Sigmoid colon (tissue), 7 donors: ENCODE results near the gene ITIH4. TPM values are rescaled to one million over a fixed set of nuclear protein-coding genes. Genes with fewer than 3 reads are reported as not detected.

Experiments
- DNase-seq: peaks from one replicate; pipeline ENCODE4 v3.0.0-alpha.2; 2019
- H3K27ac ChIP-seq, 4 donors: fragments of 200-600 bp; sonication (generic); one replicate each; pipeline ENCODE4 v1.5.1; 2016 to 2019; ENCODE audit warnings: mild to moderate bottlenecking in 1 of 4
- H3K27me3 ChIP-seq, 3 donors: fragments of 200-600 bp; sonication (generic); one replicate each; pipeline ENCODE4 v1.5.1; 2019; ENCODE audit warnings: mild to moderate bottlenecking in 1 of 3
- H3K36me3 ChIP-seq, 4 donors: fragments of 200-600 bp; sonication (generic); one replicate each; pipeline ENCODE4 v1.5.1; 2016 to 2019
- H3K4me1 ChIP-seq, 4 donors: fragments of 200-600 bp; sonication (generic); one replicate each; pipeline ENCODE4 v1.5.1; 2017 to 2019
- H3K4me3 ChIP-seq, 4 donors: fragments of 200-600 bp; sonication (generic); one replicate each; pipeline ENCODE4 v1.5.1; 2017 to 2019; ENCODE audit warnings: mild to moderate bottlenecking in 2 of 4, moderate library complexity in 1 of 4
- H3K9me3 ChIP-seq, 4 donors: fragments of 200-600 bp in 3 of 4; sonication (generic) in 3 of 4; one replicate each; pipeline versions ENCODE4 v1.5.1 to v1.6.1; 2013 to 2019
- EP300 ChIP-seq, 4 donors: sonication (generic); formaldehyde crosslinking; IDR thresholded peaks; one replicate each; pipeline ENCODE4 v1.6.1; 2017; ENCODE audit warnings: antibody characterized with exemption in 4 of 4
- POLR2A ChIP-seq, 2 donors: fragments of 450-650 bp; IDR thresholded peaks; one replicate each; pipeline ENCODE4 v1.6.1; 2016; ENCODE audit warnings: antibody characterized with exemption in 2 of 2, mild to moderate bottlenecking in 2 of 2, moderate library complexity in 2 of 2
- POLR2AphosphoS5 ChIP-seq, 4 donors: sonication (generic); formaldehyde crosslinking; IDR thresholded peaks; one replicate each; pipeline ENCODE4 v1.6.1; 2017; ENCODE audit warnings: antibody characterized with exemption in 4 of 4
- WGBS, 2 donors: extraction: QIAGEN DNeasy Blood & Tissue Kit; methylation state at CpG; one replicate each; pipeline ENCODE4 v1.1.7; 2013; 5-methylcytosine and 5-hydroxymethylcytosine counted together
- intact Hi-C: fragments of 100-400 bp; cut with DNase I; formaldehyde crosslinking; loops from one replicate; pipeline ENCODE4 v1.15.1; 2023
- polyA plus RNA-seq, 3 donors: library from polyadenylated mRNA; stranded (reverse); fragments of 200-250 nt; gene quantifications; one replicate each; pipeline ENCODE4 v1.2.3, GENCODE V29; 2013
- total RNA-seq, 4 donors: library from RNA; depleted of rRNA; stranded (reverse); fragments of >200 nt; gene quantifications; one replicate each; pipeline ENCODE4 v1.1.0, GENCODE V29; 2016
- TF ChIP-seq, protein P1 (sequence below), 4 experiments: fragments of 450-650 bp in 3 of 4; fragments of 200-600 bp in 1 of 4; IDR thresholded peaks; one replicate each; pipeline ENCODE4 v1.5.1; 2016 to 2019; ENCODE audit warnings: antibody characterized with exemption in 4 of 4, mild to moderate bottlenecking in 3 of 4, moderate library complexity in 2 of 4
- donor health status: healthy with polysubstance abuse.
- donor health status: Bipolar disorder and iron deficiency.
- donor health status: healthy.

The ITIH4 gene
- total and polyA plus RNA-seq, 7 donors: 2.5 to 12.2 (median 5.6) TPM; not detected in 2

DNA sequence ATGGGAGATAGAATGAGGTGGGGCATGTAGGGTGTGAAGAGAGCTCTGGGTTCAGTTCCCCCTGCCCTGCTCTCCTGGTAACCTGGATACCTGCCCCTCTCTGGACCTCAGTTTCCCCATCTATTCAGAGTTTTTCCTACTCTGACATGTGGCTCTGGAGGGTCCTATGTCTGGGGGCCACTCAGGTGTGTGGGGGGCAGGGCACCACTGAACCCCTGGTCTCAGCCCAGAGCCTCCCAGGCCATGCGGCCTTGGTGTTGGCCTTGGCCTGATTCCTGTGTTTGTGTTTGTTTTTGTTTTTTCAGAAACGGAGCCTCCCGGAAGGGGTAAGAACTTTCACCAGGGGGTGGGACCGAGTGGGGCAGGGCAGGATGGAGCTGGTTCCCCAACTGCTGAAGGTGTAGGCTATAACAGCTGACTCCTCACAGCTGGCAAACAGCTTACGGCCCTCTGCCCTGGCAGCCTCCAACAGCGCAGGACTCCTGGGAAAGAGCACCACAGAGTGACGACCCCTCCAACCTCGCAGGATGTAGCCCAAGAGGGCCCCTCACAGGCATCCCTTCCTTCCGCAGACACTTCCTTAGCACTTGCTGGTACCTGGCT, 35.1 kb downstream of the ITIH4 start:
- intact Hi-C loops: no loop called here
- no peak for TF ChIP-seq POLR2AphosphoS5 (IDR thresholded peaks at IDR 0.05)
- TF ChIP-seq POLR2A (IDR thresholded peaks at IDR 0.05): no peak
- TF ChIP-seq EP300 (IDR thresholded peaks at IDR 0.05): no peak
- TF ChIP-seq, protein P1, sequence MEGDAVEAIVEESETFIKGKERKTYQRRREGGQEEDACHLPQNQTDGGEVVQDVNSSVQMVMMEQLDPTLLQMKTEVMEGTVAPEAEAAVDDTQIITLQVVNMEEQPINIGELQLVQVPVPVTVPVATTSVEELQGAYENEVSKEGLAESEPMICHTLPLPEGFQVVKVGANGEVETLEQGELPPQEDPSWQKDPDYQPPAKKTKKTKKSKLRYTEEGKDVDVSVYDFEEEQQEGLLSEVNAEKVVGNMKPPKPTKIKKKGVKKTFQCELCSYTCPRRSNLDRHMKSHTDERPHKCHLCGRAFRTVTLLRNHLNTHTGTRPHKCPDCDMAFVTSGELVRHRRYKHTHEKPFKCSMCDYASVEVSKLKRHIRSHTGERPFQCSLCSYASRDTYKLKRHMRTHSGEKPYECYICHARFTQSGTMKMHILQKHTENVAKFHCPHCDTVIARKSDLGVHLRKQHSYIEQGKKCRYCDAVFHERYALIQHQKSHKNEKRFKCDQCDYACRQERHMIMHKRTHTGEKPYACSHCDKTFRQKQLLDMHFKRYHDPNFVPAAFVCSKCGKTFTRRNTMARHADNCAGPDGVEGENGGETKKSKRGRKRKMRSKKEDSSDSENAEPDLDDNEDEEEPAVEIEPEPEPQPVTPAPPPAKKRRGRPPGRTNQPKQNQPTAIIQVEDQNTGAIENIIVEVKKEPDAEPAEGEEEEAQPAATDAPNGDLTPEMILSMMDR (IDR thresholded peaks at IDR 0.05): no peak
- Histone ChIP-seq H3K4me3 (no peak overlapping the region), H3K4me1 (no peaks in the 10 kb centered on the region), H3K27ac (no peak overlapping the region), H3K27me3 (no peaks in the 10 kb centered on the region), H3K9me3 (no peaks in the 10 kb centered on the region), H3K36me3 (no peaks in the 10 kb centered on the region)
- no peak for DNase-seq
- WGBS, 2 donors: 30 to 52% methylated on average over 9 of the region's 9 CpGs

DNA sequence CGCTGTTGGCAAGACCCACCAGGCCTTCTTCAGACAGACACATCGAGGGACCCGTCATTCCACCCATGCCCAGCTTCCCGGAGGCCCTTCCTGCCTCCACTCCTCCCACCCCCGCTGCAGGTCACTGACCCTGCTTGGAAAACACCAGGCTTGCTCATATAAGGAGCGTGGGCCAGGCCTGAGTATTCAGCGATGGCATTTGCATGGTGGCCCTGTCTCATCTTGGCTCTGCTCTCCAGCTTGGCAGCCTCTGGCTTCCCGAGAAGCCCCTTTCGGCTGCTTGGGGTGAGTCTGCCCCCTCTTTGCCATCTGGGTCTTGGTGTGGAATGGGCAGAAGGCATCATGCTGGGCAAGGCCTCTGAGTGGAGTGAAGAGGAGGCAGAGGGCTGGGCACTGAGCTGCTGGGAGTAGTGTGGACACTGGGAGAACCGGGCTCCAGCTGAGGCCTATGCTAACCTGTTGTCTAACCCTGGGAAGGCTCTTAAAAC, 35.8 kb downstream of the ITIH4 start, which contains the start of gene ITIH3:
Gene ITIH3 (plus strand): TSS at position 185 of the 488 bp plus-strand sequence. CDS start 8 bp downstream, at position 193.
- TF ChIP-seq POLR2A (IDR thresholded peaks at IDR 0.05) (no peak), EP300 (IDR thresholded peaks at IDR 0.05) (no peak), POLR2AphosphoS5 (IDR thresholded peaks at IDR 0.05) (no peak)
- TF ChIP-seq, protein P1 (IDR thresholded peaks at IDR 0.05): no peak
- no peaks in the 10 kb centered on the region for H3K27me3 ChIP-seq
- H3K4me3 ChIP-seq: no peak within 1 kb of the TSS
- no peaks in the 10 kb centered on the region for H3K4me1 ChIP-seq
- no peaks in the 10 kb centered on the region for H3K9me3 ChIP-seq
- intact Hi-C loops: no loop called here
- no peak for DNase-seq
- 83 to 87% methylated on average over 10 of the region's 10 CpGs for WGBS, 2 donors
- H3K27ac ChIP-seq: no peak within 1 kb of the TSS
- no peaks in the 10 kb centered on the region for H3K36me3 ChIP-seq

DNA sequence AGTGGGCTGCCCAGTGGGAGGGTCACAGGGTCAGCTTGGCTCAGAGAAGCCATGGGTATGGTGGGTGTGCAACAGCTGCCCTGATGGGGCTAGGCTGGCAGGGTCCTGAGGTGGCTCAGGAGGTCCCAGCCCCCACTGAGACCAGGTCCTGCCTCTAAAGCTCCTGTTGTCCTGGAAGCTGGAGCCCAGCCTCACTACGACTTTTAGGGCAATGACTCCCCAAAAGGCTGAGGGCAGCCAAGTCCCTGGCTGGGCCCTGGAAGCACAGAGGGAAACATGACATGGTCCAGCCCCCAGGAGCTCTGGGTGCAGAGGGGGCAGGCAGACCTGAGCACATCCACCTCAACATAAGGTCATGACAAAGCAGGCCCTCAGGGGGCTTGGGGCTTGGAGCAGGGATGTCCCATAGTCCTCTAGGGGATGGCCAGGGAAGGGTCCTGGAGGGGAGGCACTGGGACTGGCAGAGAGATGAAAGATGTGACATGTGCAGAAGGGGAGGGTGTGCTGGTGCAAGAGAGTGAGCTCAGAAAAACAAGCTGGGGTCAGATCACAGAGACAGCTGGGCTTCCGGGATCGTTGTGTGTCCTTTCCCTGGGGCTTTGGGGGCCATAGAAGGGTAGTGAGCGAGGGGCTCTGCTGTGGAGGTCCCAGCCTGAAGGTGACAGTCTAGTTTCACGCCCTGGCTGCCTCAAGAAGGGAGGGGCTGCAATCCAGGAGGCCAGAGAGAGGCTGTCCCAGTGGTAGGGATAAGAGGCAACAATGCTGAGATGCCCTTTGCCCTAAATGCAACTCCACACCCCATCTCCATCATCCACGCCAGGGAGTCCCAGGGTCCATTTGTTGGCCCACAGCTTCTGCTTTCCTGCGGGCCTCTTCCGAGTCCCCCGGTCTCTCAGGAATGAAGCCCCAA, 36.5 kb downstream of the ITIH4 start:
- DNase-seq: no peak
- Histone ChIP-seq H3K9me3 (no peaks in the 10 kb centered on the region), H3K27ac (no peak overlapping the region), H3K36me3 (no peaks in the 10 kb centered on the region), H3K27me3 (no peaks in the 10 kb centered on the region), H3K4me3 (no peak overlapping the region), H3K4me1 (no peaks in the 10 kb centered on the region)
- WGBS, 2 donors: 74 to 79% methylated on average over 9 of the region's 9 CpGs
- intact Hi-C loops: no loop called here
- TF ChIP-seq POLR2AphosphoS5 (IDR thresholded peaks at IDR 0.05) (no peak), POLR2A (IDR thresholded peaks at IDR 0.05) (no peak), EP300 (IDR thresholded peaks at IDR 0.05) (no peak)
- TF ChIP-seq, protein P1 (IDR thresholded peaks at IDR 0.05): no peak

DNA sequence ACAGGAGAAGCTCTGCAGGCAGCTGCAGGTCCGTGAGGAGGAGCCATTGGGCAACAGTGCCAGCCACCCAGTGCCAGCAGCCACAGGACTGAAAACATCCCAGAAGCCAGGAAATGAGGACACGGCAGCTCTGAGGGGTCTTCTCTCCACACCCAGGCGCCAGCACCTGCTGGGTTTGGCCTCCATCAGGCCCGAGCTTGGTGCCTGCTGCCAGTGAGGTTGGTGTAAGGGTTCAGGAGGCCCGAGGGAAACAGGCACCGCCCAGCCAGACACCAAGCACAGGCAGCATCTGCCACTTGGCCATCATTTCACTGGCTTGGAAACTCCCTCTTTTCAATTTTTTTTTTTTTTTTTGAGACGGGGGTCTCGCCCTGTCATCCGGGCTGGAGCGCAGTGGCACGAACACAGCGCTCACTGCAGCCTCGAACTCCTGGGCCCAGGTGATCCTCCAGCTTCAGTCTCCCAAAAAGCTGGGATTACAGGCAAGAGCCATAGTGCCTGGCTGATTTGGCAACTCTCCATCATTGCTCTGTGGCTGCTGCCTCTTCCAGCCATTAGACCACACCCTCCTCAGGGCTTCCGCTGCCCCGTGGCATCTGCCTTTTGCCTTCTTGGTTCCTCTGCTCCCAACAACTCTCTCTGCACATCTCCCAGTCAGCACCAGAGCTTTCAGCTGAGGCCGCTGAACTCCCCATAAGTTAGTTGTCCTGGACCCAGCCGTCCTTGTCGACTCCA, 37.3 kb downstream of the ITIH4 start:
- TF ChIP-seq POLR2A (IDR thresholded peaks at IDR 0.05) (no peak), POLR2AphosphoS5 (IDR thresholded peaks at IDR 0.05) (no peak), EP300 (IDR thresholded peaks at IDR 0.05) (no peak)
- TF ChIP-seq, protein P1 (IDR thresholded peaks at IDR 0.05): no peak
- no peak overlapping the region for H3K4me3 ChIP-seq
- intact Hi-C loops: no loop called here
- H3K9me3 ChIP-seq: no peaks in the 10 kb centered on the region
- H3K36me3 ChIP-seq: no peaks in the 10 kb centered on the region
- no peak for DNase-seq
- WGBS, 2 donors: 71 to 83% methylated on average over 18 of the region's 18 CpGs
- H3K27ac ChIP-seq: no peak overlapping the region
- H3K4me1 ChIP-seq: no peaks in the 10 kb centered on the region
- no peaks in the 10 kb centered on the region for H3K27me3 ChIP-seq
